Measurements from ENCODE around the gene LGALS12. TPM values are rescaled to one million over a fixed set of nuclear protein-coding genes. Genes with fewer than 3 reads are reported as not detected.
A peak's percentile ranks its signal among the peaks of the same experiment; 100 is the strongest.
"Not testable (repeated sequence)": the region's sequence is repeated elsewhere in the genome, so short reads cannot be mapped to it uniquely, and the experiment has no call there.

Gene LGALS12
- total and polyA plus RNA-seq, 11 donors, result 0.32 to 15.1 (median 1.1) TPM; not detected in 2

DNA sequence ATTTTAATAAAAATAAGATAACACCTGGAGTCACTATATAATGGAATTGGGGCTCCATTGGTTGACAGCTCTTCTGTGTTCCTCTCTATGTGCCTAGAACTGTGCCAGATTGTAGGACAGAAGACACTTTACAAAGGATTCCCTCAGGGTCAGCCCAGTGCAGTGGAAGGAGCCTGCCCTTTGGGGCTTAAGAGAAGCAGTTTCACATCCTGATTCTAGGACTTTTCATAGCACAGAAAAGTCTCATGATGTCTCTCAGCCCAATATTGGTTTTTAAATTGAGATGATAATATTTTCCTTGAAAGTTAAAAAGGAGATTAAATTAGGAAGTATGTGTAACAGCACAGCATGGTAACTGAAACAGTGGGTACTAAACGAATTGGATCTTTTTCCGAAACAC lies 37.8 kb downstream of the LGALS12 start:
- Histone ChIP-seq H3K36me3 (peaks cover 0 to 86% (median 3%) of the 10 kb centered on the region in 9 donors), H3K4me3 (no peak overlapping the region), H3K27ac (no peak overlapping the region), H3K4me1 (peaks cover 0 to 40% (median 0%) of the 10 kb centered on the region in 12 donors), H3K9me3 (no peaks in the 10 kb centered on the region), H3K27me3 (no peaks in the 10 kb centered on the region)
- no peak for DNase-seq
- intact Hi-C loops (cut with DNase I), result no loop called here
- 91 to 95% (median 94%) methylated on average over 2 of the region's 2 CpGs for WGBS, 4 donors
- ATAC-seq, result no peak
- TF ChIP-seq, protein P1, sequence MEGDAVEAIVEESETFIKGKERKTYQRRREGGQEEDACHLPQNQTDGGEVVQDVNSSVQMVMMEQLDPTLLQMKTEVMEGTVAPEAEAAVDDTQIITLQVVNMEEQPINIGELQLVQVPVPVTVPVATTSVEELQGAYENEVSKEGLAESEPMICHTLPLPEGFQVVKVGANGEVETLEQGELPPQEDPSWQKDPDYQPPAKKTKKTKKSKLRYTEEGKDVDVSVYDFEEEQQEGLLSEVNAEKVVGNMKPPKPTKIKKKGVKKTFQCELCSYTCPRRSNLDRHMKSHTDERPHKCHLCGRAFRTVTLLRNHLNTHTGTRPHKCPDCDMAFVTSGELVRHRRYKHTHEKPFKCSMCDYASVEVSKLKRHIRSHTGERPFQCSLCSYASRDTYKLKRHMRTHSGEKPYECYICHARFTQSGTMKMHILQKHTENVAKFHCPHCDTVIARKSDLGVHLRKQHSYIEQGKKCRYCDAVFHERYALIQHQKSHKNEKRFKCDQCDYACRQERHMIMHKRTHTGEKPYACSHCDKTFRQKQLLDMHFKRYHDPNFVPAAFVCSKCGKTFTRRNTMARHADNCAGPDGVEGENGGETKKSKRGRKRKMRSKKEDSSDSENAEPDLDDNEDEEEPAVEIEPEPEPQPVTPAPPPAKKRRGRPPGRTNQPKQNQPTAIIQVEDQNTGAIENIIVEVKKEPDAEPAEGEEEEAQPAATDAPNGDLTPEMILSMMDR (IDR thresholded peaks at IDR 0.05), result no peak
- TF ChIP-seq POLR2A (IDR thresholded peaks at IDR 0.05), result no peak

GRCh38 chr11:63547061-63547460 lies 41.2 kb downstream of the LGALS12 start:
- ATAC-seq, result no peak
- Histone ChIP-seq H3K4me3 (no peak overlapping the region), H3K27me3 (no peaks in the 10 kb centered on the region), H3K4me1 (peaks cover 0 to 13% (median 0%) of the 10 kb centered on the region in 12 donors), H3K27ac (no peak overlapping the region), H3K36me3 (peaks cover 0 to 58% (median 3%) of the 10 kb centered on the region in 9 donors), H3K9me3 (no peaks in the 10 kb centered on the region)
- TF ChIP-seq POLR2A (IDR thresholded peaks at IDR 0.05), result no peak
- TF ChIP-seq, protein P1 (IDR thresholded peaks at IDR 0.05), result no peak
- no peak for DNase-seq
- WGBS, 4 donors, result 89 to 100% (median 91%) methylated on average over 1 of the region's 1 CpG
- intact Hi-C loops (cut with DNase I), result no loop called here

- Histone ChIP-seq H3K27me3 (no peaks in the 10 kb centered on the region), H3K4me1 (peaks cover 0 to 10% (median 0%) of the 10 kb centered on the region in 12 donors), H3K4me3 (no peak overlapping the region), H3K27ac (peak overlapping the region in 2 of 12 donors; percentile 31 to 46), H3K9me3 (no peaks in the 10 kb centered on the region), H3K36me3 (peaks cover 0 to 48% (median 3%) of the 10 kb centered on the region in 9 donors)
- WGBS, 4 donors, result 47 to 55% (median 51%) methylated on average over 4 of the region's 4 CpGs
- ATAC-seq (peak; percentile 49 to 77 (median 64)), DNase-seq (no peak)
- intact Hi-C loops (cut with DNase I), result no loop called here
- TF ChIP-seq POLR2A (IDR thresholded peaks at IDR 0.05), result no peak
- TF ChIP-seq, protein P1 (IDR thresholded peaks at IDR 0.05), result no peak
Observed at GRCh38 chr11:63548178-63548577, 42.3 kb downstream of the LGALS12 start.

DNA sequence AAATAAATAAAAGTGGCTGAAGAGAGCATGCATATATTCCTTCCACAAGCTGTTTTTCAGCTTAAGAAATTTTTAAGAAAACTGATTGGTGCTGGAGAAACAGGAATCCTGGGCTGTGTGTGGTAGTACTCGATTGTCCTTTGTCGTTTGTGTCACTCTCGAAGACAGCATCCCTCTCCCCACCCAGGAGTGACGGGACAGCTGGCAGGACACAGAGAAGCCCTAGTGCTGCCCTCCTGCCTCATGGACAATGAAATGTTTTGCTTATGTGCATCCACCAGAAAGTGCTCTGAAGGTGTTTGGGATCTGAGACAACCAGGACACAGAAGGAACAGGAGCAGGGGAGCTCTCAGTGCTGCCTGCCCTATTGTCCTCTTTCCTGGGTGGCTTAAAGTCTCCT lies 43.5 kb downstream of the LGALS12 start:
- Histone ChIP-seq H3K4me3 (no peak overlapping the region), H3K4me1 (peaks cover 0 to 11% (median 0%) of the 10 kb centered on the region in 12 donors), H3K27ac (no peak overlapping the region), H3K9me3 (no peaks in the 10 kb centered on the region), H3K27me3 (no peaks in the 10 kb centered on the region), H3K36me3 (peaks cover 0 to 36% (median 3%) of the 10 kb centered on the region in 9 donors)
- no peak for ATAC-seq
- intact Hi-C loops (cut with DNase I), result no loop called here
- DNase-seq, result no peak
- WGBS, 4 donors, result 82 to 94% (median 87%) methylated on average over 4 of the region's 4 CpGs
- TF ChIP-seq POLR2A (IDR thresholded peaks at IDR 0.05), result no peak
- TF ChIP-seq, protein P1 (IDR thresholded peaks at IDR 0.05), result no peak

GRCh38 chr11:63550156-63550700 lies 44.3 kb downstream of the LGALS12 start:
- intact Hi-C loops (cut with DNase I); H3K27ac ChIP-seq; H3K4me3 ChIP-seq; H3K9me3 ChIP-seq; DNase-seq; H3K27me3 ChIP-seq; ATAC-seq: not testable (repeated sequence)
- WGBS, 4 donors, result 87 to 95% (median 91%) methylated on average over 3 to 31 of the region's 31 CpGs
- Histone ChIP-seq H3K4me1 (peaks cover 0 to 18% (median 0%) of the 10 kb centered on the region in 12 donors), H3K36me3 (peaks cover 0 to 27% (median 3%) of the 10 kb centered on the region in 9 donors)

Data from heart left ventricle (tissue), 16 donors.